Naive B cell (primary cell): ENCODE results near the gene C10orf95. TPM values are rescaled to one million over a fixed set of nuclear protein-coding genes. Genes with fewer than 3 reads are reported as not detected.
"Not testable (repeated sequence)": the region's sequence is repeated elsewhere in the genome, so short reads cannot be mapped to it uniquely, and the experiment has no call there.

Experiments
- ATAC-seq, 2 donors: fragments of 150-1000 bp; cut with Tn5 transposase; 2 replicates each; pipeline ENCODE4 v1.10.0; 2021; ENCODE audit warnings: low read depth in 2 of 2, mild to moderate bottlenecking in 2 of 2, moderate library complexity in 2 of 2
- DNase-seq: peaks from one replicate; pipeline ENCODE4 v3.0.0; 2022
- H3K27ac Mint-ChIP-seq, 6 donors: one replicate each; pipeline ENCODE4 v1.8.0; 2020 to 2022; ENCODE audit warnings: mild to moderate bottlenecking in 6 of 6, mixed read lengths in 6 of 6, moderate library complexity in 5 of 6, inconsistent platforms in 2 of 6
- H3K27me3 Mint-ChIP-seq, 3 donors: one replicate each; pipeline ENCODE4 v1.8.0; 2021 to 2022; ENCODE audit warnings: mixed read lengths in 3 of 3, mild to moderate bottlenecking in 1 of 3
- H3K36me3 Mint-ChIP-seq, 2 donors: one replicate each; pipeline ENCODE4 v1.8.0; 2020 to 2022; ENCODE audit warnings: mixed read lengths in 2 of 2, inconsistent platforms in 1 of 2, mild to moderate bottlenecking in 1 of 2
- H3K4me1 Mint-ChIP-seq, 3 donors: one replicate each; pipeline ENCODE4 v1.8.0; 2020 to 2022; ENCODE audit warnings: mixed read lengths in 3 of 3, inconsistent platforms in 1 of 3, mild to moderate bottlenecking in 1 of 3, moderate library complexity in 1 of 3
- H3K4me3 Mint-ChIP-seq, 8 donors: one replicate each; pipeline ENCODE4 v1.8.0; 2020 to 2022; ENCODE audit warnings: mild to moderate bottlenecking in 8 of 8, mixed read lengths in 8 of 8, moderate library complexity in 8 of 8, inconsistent platforms in 2 of 8
- H3K9me3 Mint-ChIP-seq, 7 donors: one replicate each; pipeline ENCODE4 v1.8.0; 2020 to 2022; ENCODE audit warnings: mixed read lengths in 7 of 7, mild to moderate bottlenecking in 5 of 7, inconsistent platforms in 2 of 7, moderate library complexity in 1 of 7
- polyA plus RNA-seq, 6 donors: library from polyadenylated mRNA; unstranded; fragments of 300-500 nt; fragmentation: Illumina TruSeq; gene quantifications; one replicate each; pipeline ENCODE4 v1.2.3, GENCODE V29; 2021; ENCODE audit warnings: low read depth in 6 of 6

Gene C10orf95, protein sequence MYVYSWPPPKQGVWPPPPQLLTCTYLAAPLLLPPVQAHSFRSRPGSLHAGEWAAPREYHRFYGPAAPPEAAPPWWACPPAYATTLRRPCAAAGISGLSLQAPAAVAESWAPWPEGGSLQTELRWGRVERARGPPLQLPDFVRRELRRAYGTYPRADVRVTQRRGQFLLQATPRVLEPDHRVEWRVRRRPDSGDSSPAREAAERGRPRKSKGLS
- polyA plus RNA-seq: 1 to 10 TPM in 3 of 6 donors, under 1 TPM in 3; 0.29 to 1.9 (median 0.99) TPM

DNA sequence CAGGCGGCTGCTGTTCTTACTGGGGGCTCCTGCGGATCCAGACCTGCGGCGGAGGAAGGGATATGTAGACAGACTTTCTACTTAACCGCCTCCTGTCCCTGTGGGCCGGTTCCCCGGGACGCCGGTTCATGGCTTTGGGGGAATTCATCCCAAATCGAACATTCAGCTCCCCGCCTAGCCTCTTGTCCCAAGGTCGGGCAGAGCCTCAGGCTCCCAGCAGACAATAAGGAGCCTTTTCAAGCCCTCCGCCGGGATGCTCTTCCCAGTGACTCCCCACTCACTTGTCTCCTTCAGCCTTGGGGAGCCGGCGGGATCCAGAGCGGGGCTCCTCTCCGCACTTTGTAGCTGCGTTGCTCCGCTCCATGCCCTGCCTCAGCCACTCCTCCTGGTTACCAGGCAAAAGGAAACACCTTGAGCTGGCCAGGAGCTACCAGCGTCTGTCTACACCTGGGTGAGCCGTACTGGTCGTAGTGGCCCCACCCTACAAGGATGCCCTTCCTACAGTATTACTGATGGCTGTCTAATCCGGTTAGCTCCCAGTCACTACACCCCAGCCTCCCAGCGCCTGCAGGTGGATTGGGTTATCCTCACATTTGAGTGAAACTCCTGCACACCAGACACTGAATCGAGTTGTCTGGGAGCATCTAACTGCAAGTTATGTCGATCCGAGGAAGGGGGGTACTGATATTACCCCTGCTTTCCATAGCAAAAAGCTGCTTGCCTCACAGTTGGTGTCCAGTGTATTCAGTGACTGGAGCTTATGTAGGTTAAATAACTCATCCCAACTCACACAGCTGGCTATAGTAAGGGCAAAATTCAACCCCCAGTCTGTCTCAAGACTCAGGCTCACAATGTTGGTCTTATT, at the start of gene C10orf95:
Gene C10orf95 (minus strand): TSS at position 439 of the 865 bp plus-strand sequence. CDS start 450 bp downstream, outside the sequence.
- peaks cover 20 to 26% (median 22%) of the 10 kb centered on the region in 3 donors for H3K4me1 Mint-ChIP-seq
- peak within 1 kb of the TSS; percentile 84 to 96 (median 92) for H3K4me3 Mint-ChIP-seq
- peak within 1 kb of the TSS; percentile 54 to 94 (median 88) for H3K27ac Mint-ChIP-seq
- H3K36me3 Mint-ChIP-seq: no peaks in the 10 kb centered on the region
- no peaks in the 10 kb centered on the region for H3K9me3 Mint-ChIP-seq
- H3K27me3 Mint-ChIP-seq: no peaks in the 10 kb centered on the region
- no peak for DNase-seq
- ATAC-seq: no peak

DNA sequence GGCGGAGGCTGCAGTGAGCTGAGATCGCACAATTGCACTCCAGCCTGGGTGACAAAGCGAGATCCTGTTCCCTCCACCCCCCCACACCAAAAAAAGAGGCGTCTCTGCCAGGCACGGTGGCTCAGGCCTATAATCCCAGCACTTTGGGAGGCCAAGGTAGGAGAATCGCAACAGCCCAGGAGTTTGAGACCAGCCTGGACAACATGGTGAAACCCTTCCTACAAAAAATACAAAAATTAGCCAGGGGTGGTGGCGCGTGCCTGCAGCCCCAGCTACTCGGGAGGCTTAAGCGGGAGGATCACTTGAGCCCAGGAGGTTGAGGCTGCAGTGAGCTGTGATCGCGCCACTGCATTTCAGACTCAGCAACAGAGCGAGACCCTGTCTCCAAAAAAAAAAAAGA, 49.3 kb upstream of the C10orf95 start:
- Mint-ChIP-seq H3K27ac (peak overlapping the region in 2 of 6 donors; percentile 64 to 79), H3K4me1 (peaks cover 20 to 37% (median 26%) of the 10 kb centered on the region in 3 donors), H3K4me3 (peak overlapping the region in 1 of 8 donors; percentile 10)
- H3K27me3 Mint-ChIP-seq, H3K9me3 Mint-ChIP-seq, H3K36me3 Mint-ChIP-seq, DNase-seq, ATAC-seq: not testable (repeated sequence)

DNA sequence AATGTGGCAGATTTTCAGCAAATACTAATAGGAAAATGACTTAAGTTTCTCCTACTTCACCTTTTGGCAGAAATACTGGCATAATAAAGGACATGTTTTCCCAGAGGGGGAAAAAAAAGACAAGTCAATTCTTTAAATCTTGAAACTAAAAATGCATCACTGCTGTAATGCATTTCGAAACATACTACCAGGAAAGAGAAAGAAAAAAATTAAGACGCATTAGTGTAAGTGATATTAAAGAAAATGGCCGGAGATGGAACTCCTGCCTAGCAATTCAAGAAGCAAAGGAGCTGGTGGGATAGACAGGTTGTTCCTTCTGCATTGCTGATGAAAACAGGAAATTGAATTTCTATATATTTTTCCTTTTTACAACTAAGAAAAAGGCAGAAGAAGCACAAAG, 48.0 kb upstream of the C10orf95 start:
- Mint-ChIP-seq H3K9me3 (no peaks in the 10 kb centered on the region), H3K4me3 (peak overlapping the region in 2 of 8 donors; percentile 7 to 28), H3K36me3 (no peaks in the 10 kb centered on the region), H3K27ac (no peak overlapping the region), H3K4me1 (peaks cover 9 to 25% (median 14%) of the 10 kb centered on the region in 3 donors), H3K27me3 (no peaks in the 10 kb centered on the region)
- no peak for ATAC-seq
- no peak for DNase-seq

DNA sequence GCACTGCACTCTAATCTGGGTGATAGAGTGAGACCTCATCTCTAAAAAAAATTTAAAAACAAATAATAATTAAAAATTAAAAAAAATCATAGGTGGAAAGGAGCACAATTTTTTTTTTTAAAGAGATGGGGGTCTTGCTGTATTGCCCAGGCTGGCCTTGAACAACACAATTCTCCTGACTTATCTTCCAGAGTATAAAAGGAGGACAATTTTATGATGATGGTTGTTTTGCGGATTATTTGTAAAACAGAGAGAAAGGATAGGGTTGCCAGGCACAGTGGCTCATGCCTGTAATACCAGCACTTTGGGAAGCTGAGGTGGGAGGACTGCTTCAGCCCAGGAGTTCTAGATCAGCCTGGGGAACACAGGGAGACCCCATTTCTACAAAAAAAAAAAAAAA, 46.2 kb upstream of the C10orf95 start:
- DNase-seq (no peak), ATAC-seq (no peak)
- Mint-ChIP-seq H3K9me3 (no peaks in the 10 kb centered on the region), H3K27ac (no peak overlapping the region), H3K27me3 (no peaks in the 10 kb centered on the region), H3K36me3 (peaks cover under 1 to 7% of the 10 kb centered on the region in 2 donors), H3K4me1 (peaks cover 12 to 37% (median 18%) of the 10 kb centered on the region in 3 donors), H3K4me3 (peak overlapping the region in 1 of 8 donors; percentile 37)

DNA sequence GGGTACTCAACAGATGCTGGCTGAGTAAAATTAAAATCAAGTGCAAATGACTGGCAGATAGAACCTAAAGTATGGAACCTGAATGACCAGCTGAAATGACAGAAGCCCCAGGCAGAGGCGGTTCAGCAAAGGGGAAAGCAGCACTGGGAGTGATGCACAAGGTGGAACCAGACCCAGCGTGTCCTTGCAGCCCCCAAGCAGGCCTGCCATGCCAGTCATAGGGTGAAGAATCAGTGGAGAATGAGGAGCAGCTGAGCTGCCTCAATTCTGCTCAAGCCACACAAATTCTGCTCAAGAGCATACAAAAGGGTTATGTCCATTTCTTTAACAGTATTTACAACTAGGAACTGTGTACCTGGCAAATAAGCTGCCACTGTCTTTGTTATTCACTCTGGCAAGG, 42.4 kb upstream of the C10orf95 start:
- Mint-ChIP-seq H3K27ac (peak overlapping the region in 1 of 6 donors; percentile 3), H3K4me3 (no peak overlapping the region), H3K4me1 (peaks cover 13 to 31% (median 14%) of the 10 kb centered on the region in 3 donors), H3K36me3 (peaks cover 6 to 7% of the 10 kb centered on the region in 2 donors), H3K9me3 (no peaks in the 10 kb centered on the region), H3K27me3 (no peaks in the 10 kb centered on the region)
- ATAC-seq (no peak), DNase-seq (no peak)

DNA sequence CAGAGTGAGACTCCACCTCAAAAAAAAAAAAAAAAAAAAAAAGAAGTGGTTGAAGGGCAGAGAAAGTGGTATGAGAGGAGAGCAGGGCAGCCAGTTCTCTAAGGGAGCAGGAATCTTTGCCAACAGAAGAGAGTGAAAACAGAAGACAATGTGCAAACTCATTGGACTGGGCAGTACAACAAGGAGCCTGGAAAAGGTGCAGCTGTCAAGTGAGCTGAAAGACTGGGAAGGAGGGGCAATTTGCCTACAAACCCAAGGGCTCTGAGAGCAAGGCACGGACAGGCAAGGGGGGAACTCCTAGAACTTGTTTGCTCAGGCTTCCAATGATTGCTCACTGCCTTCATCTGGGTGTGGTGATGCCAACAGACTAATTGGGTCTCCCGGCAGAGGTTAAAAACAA, 41.6 kb upstream of the C10orf95 start:
- DNase-seq: no peak
- H3K4me1 Mint-ChIP-seq: peaks cover 12 to 24% (median 14%) of the 10 kb centered on the region in 3 donors
- H3K27me3 Mint-ChIP-seq: no peaks in the 10 kb centered on the region
- no peak overlapping the region for H3K4me3 Mint-ChIP-seq
- peaks cover 6 to 7% of the 10 kb centered on the region in 2 donors for H3K36me3 Mint-ChIP-seq
- H3K9me3 Mint-ChIP-seq: no peaks in the 10 kb centered on the region
- peak overlapping the region in 1 of 6 donors; percentile 33 for H3K27ac Mint-ChIP-seq
- ATAC-seq: no peak

DNA sequence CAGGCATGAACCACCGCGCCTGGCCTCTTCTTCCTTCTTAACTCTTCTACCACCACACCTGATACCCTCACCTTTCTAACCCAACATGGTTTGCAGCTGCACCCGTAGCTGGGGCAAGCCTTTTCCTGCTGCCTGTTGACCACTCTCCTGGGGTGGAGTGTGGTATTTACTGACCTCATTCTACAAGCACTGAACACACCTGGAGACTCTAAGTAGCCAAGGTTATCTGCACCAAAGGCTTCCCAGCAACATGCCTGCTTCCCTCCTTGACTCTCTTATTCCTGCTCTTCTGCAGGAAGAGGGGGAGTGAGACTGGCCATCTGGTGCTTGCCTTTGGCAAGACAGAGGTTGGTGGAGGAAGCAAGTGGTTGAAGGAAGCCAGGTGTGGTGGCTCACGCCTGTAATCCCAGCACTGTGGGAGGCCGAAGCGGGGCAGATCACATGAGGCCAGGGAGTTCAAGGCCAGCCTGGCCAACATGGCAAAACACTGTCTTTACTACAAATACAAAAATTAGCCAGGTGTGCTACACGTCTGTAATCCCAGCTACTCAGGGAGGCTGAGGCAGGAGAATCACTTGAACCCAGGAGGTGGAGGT, 41.1 kb upstream of the C10orf95 start:
- Mint-ChIP-seq H3K27me3 (no peaks in the 10 kb centered on the region), H3K27ac (peak overlapping the region in 3 of 6 donors; percentile 47 to 95 (median 74)), H3K4me1 (peaks cover 12 to 22% (median 14%) of the 10 kb centered on the region in 3 donors), H3K9me3 (no peaks in the 10 kb centered on the region), H3K4me3 (no peak overlapping the region), H3K36me3 (peaks cover 6 to 7% of the 10 kb centered on the region in 2 donors)
- ATAC-seq (no peak), DNase-seq (no peak)

DNA sequence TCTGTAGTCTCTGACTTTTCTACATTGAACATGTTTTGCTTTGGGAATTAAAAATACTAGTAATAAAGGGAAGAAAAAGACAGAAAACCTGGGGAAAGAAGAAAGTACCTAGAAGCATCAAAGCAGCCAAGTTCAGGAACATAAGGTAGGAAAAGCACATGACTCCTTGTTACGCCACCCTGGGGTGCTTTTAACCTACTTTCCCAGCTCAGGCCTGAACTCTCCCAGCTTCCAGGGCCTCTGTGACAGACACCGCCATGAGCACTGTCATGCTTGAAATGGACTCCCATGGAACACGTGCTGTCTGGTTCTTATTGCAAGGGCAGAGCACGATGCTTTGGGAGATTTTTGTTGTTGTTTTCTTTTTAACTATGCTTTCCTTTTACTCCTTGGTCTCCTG, 39.8 kb upstream of the C10orf95 start:
- Mint-ChIP-seq H3K4me1 (peaks cover 12 to 22% (median 14%) of the 10 kb centered on the region in 3 donors), H3K27ac (peak overlapping the region in 1 of 6 donors; percentile 22), H3K36me3 (peaks cover 6 to 7% of the 10 kb centered on the region in 2 donors), H3K4me3 (no peak overlapping the region), H3K9me3 (no peaks in the 10 kb centered on the region), H3K27me3 (no peaks in the 10 kb centered on the region)
- ATAC-seq: no peak
- no peak for DNase-seq

DNA sequence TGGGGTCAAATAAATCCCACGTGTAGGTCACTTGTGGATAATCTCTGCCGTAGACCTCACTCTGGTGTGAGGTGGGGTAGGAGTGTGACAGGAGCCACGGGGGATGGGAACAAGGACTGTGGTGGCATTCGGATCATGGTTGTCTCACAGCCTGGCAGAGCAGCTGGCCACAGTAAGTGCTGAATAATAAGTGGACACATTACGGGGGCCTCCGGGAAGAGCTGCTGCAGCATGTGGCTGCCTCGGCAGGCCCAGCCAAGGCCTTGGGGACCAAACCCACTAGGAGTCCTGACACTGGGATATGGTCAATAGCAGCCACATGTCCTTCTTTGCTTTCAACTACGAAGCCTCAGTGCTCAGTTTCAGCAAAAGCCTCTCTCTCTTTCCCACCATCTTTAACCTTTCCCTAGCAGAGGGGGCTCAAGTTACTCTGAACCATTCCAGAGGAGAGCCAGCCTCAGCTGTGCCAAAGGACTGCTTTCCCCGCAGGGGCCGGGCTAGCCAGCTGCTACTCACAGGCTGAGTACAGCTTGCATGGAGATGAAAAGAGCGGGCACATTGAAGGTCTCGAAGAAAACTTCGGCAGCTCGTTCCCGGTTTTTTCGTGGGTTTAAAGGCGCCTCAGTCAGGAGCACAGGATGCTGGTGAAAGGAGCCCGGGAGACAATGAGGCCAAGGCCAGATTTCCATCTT, 33.9 kb upstream of the C10orf95 start:
- H3K4me1 Mint-ChIP-seq: no peaks in the 10 kb centered on the region
- H3K27me3 Mint-ChIP-seq: no peaks in the 10 kb centered on the region
- peak overlapping the region in 1 of 6 donors; percentile 75 for H3K27ac Mint-ChIP-seq
- no peak overlapping the region for H3K4me3 Mint-ChIP-seq
- no peak for ATAC-seq
- DNase-seq: no peak
- no peaks in the 10 kb centered on the region for H3K9me3 Mint-ChIP-seq
- no peaks in the 10 kb centered on the region for H3K36me3 Mint-ChIP-seq

DNA sequence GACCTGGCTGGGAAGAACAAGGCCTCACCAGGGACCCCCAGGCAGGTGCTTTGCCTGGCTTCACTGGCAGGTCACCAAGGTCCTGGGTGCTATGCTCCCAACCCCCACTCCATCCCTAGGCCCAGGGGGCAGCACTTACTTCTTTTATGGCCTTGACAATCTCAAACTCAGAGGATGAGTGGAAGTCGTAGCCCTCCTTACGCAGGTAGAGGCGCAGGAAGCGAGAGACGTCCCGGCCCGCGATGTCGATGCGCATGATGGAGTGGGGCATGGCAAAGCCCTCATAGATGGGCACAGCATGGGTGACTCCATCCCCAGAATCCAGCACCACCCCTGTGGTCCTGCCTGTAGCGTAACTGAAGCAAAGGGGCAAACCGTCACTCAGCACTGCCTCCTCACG, 32.7 kb upstream of the C10orf95 start:
- Mint-ChIP-seq H3K4me1 (peaks cover 2 to 6% (median 3%) of the 10 kb centered on the region in 3 donors), H3K9me3 (no peaks in the 10 kb centered on the region), H3K27me3 (no peaks in the 10 kb centered on the region), H3K4me3 (no peak overlapping the region), H3K36me3 (no peaks in the 10 kb centered on the region), H3K27ac (no peak overlapping the region)
- no peak for DNase-seq
- no peak for ATAC-seq

DNA sequence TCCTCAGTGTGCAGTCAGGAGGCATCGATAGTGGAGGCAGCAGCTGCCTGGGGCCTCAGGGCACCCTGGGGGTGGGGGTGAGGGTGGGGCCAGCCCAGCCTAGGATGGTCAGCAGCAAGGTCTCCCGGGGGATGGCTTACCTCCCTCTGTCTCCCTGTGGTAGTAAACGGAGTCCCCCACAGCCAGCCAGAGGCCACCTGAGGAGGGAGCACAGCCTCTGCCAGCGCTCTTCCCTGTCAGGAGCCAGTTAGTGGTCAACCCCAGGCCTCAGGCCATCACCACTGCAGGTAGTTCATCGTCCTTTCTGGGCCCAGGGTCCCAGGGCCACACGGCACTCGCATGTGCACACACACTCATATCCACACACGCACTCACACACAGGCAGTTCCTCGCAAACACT, 29.1 kb upstream of the C10orf95 start:
- no peaks in the 10 kb centered on the region for H3K9me3 Mint-ChIP-seq
- H3K4me1 Mint-ChIP-seq: peaks cover 6 to 11% (median 8%) of the 10 kb centered on the region in 3 donors
- no peaks in the 10 kb centered on the region for H3K36me3 Mint-ChIP-seq
- DNase-seq (no peak), ATAC-seq (no peak)
- no peaks in the 10 kb centered on the region for H3K27me3 Mint-ChIP-seq
- no peak overlapping the region for H3K27ac Mint-ChIP-seq
- no peak overlapping the region for H3K4me3 Mint-ChIP-seq

DNA sequence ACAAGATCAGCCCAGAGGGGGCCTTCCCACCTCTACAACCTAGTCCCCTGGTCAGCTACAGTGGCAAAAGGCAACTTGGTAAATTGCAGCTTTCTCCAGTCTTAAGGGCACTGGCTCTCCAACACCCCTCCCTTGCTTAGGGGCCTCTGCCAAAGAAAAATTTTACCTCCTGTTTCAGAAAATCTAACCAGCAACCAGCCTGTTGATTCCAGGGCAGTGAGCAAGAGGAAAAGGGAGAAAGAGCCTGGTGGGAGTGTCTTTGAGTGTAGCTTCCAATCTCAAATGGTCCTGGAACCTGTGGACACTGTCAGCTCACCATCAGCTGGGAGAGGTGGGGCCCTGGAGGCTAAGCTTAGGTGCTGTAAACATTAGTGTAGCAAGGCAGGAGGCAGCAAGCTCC, 28.3 kb upstream of the C10orf95 start:
- Mint-ChIP-seq H3K27ac (peak overlapping the region in 3 of 6 donors; percentile 60 to 77 (median 63)), H3K27me3 (no peaks in the 10 kb centered on the region), H3K4me1 (peaks cover 6 to 11% (median 8%) of the 10 kb centered on the region in 3 donors), H3K4me3 (no peak overlapping the region), H3K9me3 (no peaks in the 10 kb centered on the region), H3K36me3 (no peaks in the 10 kb centered on the region)
- DNase-seq (no peak), ATAC-seq (no peak)
